ENCODE results near the gene GBE1. TPM values are rescaled to one million over a fixed set of nuclear protein-coding genes. Genes with fewer than 3 reads are reported as not detected.

Gene GBE1
- total and polyA plus RNA-seq, 2 experiments from 2014 or later, result 27.2 to 71.2 TPM

- Histone ChIP-seq H3K27ac (peak overlapping the region; percentile 86), H3K27me3 (no peaks in the 10 kb centered on the region), H3K4me3 (no peak overlapping the region), H3K4me1 (ENCODE audit: low read depth) (peaks cover 18% of the 10 kb centered on the region), H3K36me3 (no peaks in the 10 kb centered on the region), H3K9me3 (ENCODE audit: low read depth) (no peaks in the 10 kb centered on the region)
- no peak for TF ChIP-seq CTCF (IDR thresholded peaks at IDR 0.05; ENCODE audit: low read depth, low read length)
- DNase-seq (ENCODE audit: low read depth in 1 of 2, low spot score in 1 of 2), result peak; percentile 66 to 85
Measured at GRCh38 chr3:81716870-81717509, 44.5 kb downstream of the GBE1 start.

GRCh38 chr3:81713031-81713430 lies 48.4 kb downstream of the GBE1 start:
- Histone ChIP-seq H3K27me3 (no peaks in the 10 kb centered on the region), H3K36me3 (no peaks in the 10 kb centered on the region), H3K27ac (peak overlapping the region; percentile 53), H3K4me1 (ENCODE audit: low read depth) (peaks cover 23% of the 10 kb centered on the region), H3K9me3 (ENCODE audit: low read depth) (no peaks in the 10 kb centered on the region), H3K4me3 (no peak overlapping the region)
- DNase-seq (ENCODE audit: low read depth in 1 of 2, low spot score in 1 of 2), result peak in 1 of 2 donors; percentile 52
- TF ChIP-seq CTCF (IDR thresholded peaks at IDR 0.05; ENCODE audit: low read depth, low read length), result no peak

- H3K27ac ChIP-seq, result no peak overlapping the region
- H3K4me1 ChIP-seq (ENCODE audit: low read depth), result peaks cover 5% of the 10 kb centered on the region
- no peaks in the 10 kb centered on the region for H3K9me3 ChIP-seq (ENCODE audit: low read depth)
- TF ChIP-seq CTCF (IDR thresholded peaks at IDR 0.05; ENCODE audit: low read depth, low read length), result no peak
- H3K27me3 ChIP-seq, result no peaks in the 10 kb centered on the region
- no peaks in the 10 kb centered on the region for H3K36me3 ChIP-seq
- peak in 1 of 2 donors; percentile 5 for DNase-seq (ENCODE audit: low read depth in 1 of 2, low spot score in 1 of 2)
- H3K4me3 ChIP-seq, result no peak overlapping the region
Measured at GRCh38 chr3:81709606-81710005, 51.8 kb downstream of the GBE1 start.

GRCh38 chr3:81707996-81708395 lies 53.4 kb downstream of the GBE1 start:
- H3K9me3 ChIP-seq (ENCODE audit: low read depth), result no peaks in the 10 kb centered on the region
- H3K4me3 ChIP-seq, result no peak overlapping the region
- H3K27ac ChIP-seq, result no peak overlapping the region
- H3K4me1 ChIP-seq (ENCODE audit: low read depth), result peaks cover 5% of the 10 kb centered on the region
- no peak for DNase-seq (ENCODE audit: low read depth in 1 of 2, low spot score in 1 of 2)
- H3K36me3 ChIP-seq, result no peaks in the 10 kb centered on the region
- TF ChIP-seq CTCF (IDR thresholded peaks at IDR 0.05; ENCODE audit: low read depth, low read length), result no peak
- H3K27me3 ChIP-seq, result no peaks in the 10 kb centered on the region

GRCh38 chr3:81702126-81702525 lies 59.3 kb downstream of the GBE1 start:
- H3K4me1 ChIP-seq (ENCODE audit: low read depth), result no peaks in the 10 kb centered on the region
- no peak for TF ChIP-seq CTCF (IDR thresholded peaks at IDR 0.05; ENCODE audit: low read depth, low read length)
- H3K4me3 ChIP-seq, result no peak overlapping the region
- H3K27me3 ChIP-seq, result no peaks in the 10 kb centered on the region
- no peaks in the 10 kb centered on the region for H3K9me3 ChIP-seq (ENCODE audit: low read depth)
- H3K27ac ChIP-seq, result no peak overlapping the region
- DNase-seq (ENCODE audit: low read depth in 1 of 2, low spot score in 1 of 2), result no peak
- no peaks in the 10 kb centered on the region for H3K36me3 ChIP-seq

All from cardiac muscle cell (in vitro differentiated cells and primary cell).